Measurements from ENCODE around the gene KATNBL1.

DNA sequence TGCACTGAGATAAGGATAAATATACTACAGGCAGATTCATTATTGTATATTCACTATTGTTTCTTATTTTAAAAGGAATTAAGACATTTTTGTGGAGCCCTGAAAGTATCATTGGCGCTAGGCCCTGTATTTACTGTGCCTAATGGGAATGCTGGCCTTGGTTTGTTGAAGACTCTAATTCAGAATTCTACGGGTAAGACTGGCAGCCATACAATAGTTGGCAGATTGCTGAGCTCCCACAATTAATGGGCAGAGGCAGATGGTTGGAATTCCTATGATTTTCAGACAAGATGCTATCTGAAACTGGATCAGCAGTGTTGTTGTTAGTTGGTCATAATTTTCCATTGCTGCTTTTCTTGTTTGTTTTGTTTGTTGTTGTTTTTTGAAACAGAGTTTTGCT, 93.3 kb downstream of the KATNBL1 start:
- TF ChIP-seq, protein P1, sequence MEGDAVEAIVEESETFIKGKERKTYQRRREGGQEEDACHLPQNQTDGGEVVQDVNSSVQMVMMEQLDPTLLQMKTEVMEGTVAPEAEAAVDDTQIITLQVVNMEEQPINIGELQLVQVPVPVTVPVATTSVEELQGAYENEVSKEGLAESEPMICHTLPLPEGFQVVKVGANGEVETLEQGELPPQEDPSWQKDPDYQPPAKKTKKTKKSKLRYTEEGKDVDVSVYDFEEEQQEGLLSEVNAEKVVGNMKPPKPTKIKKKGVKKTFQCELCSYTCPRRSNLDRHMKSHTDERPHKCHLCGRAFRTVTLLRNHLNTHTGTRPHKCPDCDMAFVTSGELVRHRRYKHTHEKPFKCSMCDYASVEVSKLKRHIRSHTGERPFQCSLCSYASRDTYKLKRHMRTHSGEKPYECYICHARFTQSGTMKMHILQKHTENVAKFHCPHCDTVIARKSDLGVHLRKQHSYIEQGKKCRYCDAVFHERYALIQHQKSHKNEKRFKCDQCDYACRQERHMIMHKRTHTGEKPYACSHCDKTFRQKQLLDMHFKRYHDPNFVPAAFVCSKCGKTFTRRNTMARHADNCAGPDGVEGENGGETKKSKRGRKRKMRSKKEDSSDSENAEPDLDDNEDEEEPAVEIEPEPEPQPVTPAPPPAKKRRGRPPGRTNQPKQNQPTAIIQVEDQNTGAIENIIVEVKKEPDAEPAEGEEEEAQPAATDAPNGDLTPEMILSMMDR (IDR thresholded peaks at IDR 0.05): no peak
- TF ChIP-seq POLR2A (IDR thresholded peaks at IDR 0.05): no peak

Data from lower leg skin (tissue), 3 donors.